GM12891 (cell line): ENCODE measurements around the gene TTC7B.

Experiments
- POLR2A ChIP-seq: IDR thresholded peaks from 2 replicates; pipeline ENCODE4 v1.6.1; 2011; ENCODE audit warnings: low read depth, low read length, control low read depth
- POLR2AphosphoS5 ChIP-seq: IDR thresholded peaks from 2 replicates; pipeline ENCODE4 v1.6.1; 2011; ENCODE audit warnings: low read depth, low read length, control low read depth
- SPI1 ChIP-seq: IDR thresholded peaks from 2 replicates; pipeline ENCODE4 v1.6.1; 2011; ENCODE audit warnings: low read depth, low read length, control low read depth
- TAF1 ChIP-seq: IDR thresholded peaks from 2 replicates; pipeline ENCODE4 v1.6.1; 2011; ENCODE audit warnings: low read depth, low read length, control low read depth

GRCh38 chr14:90512329-90512991, 303.8 kb downstream of the TTC7B start:
- TF ChIP-seq SPI1: no peak
- TF ChIP-seq POLR2AphosphoS5: no peak
- no peak for TF ChIP-seq TAF1
- TF ChIP-seq POLR2A: no peak
